ENCODE measurements around the gene STK36. TPM values are rescaled to one million over a fixed set of nuclear protein-coding genes. Genes with fewer than 3 reads are reported as not detected.

Gene STK36
- total RNA-seq, 1 experiment from 2014 or later, result 47.7 TPM

DNA sequence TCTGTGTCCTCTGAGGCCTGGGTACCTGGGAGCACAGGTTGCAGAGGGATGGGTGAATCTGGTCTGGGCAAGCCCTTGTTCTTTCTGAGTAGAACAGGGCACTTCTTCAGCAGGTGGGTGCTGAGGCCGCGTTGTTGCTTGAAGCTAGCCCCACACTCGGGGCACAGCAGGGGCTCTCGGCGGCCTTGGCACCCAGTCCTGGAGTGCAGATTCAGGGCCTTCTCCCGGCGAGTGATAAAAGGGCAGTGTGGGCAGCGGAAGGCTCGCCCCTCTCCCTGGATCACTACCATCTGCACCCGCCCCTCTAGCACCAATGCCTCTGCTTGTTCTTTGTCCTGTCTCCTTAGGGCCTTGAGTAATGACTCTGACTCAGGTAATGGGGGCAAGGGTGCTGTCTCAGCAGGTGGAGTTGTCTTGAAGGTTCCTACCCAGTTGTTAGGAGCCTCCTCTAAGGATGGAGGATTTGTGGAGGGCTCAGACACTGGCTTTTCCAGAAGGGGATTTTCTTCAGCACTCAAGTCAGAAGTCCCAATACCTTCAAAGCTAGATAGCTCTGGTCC is 28.1 kb upstream of the STK36 start:
- no peak for ATAC-seq
- Mint-ChIP-seq H3K27ac (no peak overlapping the region), H3K9me3 (no peaks in the 10 kb centered on the region), H3K4me3 (no peak overlapping the region), H3K36me3 (peaks cover 52% of the 10 kb centered on the region), H3K4me1 (no peaks in the 10 kb centered on the region), H3K27me3 (ENCODE audit: low read depth) (no peaks in the 10 kb centered on the region)
- CTCF ChIA-PET, result interaction anchor here (1.1 kb wide), 1 partner anchor 9 kb away, joined by 3 read pairs; no protein-coding TSS in a partner anchor
- POLR2A ChIA-PET, result no interaction called here
- TF ChIP-seq, protein P1, sequence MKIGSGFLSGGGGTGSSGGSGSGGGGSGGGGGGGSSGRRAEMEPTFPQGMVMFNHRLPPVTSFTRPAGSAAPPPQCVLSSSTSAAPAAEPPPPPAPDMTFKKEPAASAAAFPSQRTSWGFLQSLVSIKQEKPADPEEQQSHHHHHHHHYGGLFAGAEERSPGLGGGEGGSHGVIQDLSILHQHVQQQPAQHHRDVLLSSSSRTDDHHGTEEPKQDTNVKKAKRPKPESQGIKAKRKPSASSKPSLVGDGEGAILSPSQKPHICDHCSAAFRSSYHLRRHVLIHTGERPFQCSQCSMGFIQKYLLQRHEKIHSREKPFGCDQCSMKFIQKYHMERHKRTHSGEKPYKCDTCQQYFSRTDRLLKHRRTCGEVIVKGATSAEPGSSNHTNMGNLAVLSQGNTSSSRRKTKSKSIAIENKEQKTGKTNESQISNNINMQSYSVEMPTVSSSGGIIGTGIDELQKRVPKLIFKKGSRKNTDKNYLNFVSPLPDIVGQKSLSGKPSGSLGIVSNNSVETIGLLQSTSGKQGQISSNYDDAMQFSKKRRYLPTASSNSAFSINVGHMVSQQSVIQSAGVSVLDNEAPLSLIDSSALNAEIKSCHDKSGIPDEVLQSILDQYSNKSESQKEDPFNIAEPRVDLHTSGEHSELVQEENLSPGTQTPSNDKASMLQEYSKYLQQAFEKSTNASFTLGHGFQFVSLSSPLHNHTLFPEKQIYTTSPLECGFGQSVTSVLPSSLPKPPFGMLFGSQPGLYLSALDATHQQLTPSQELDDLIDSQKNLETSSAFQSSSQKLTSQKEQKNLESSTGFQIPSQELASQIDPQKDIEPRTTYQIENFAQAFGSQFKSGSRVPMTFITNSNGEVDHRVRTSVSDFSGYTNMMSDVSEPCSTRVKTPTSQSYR (CRISPR knock-in tag; IDR thresholded peaks at IDR 0.05), result no peak
- TF ChIP-seq EMX1 (CRISPR knock-in tag; IDR thresholded peaks at IDR 0.05) (no peak), TP53 (CRISPR knock-in tag; IDR thresholded peaks at IDR 0.05) (no peak), ATF1 (CRISPR knock-in tag; IDR thresholded peaks at IDR 0.05) (no peak), NR3C1 (CRISPR knock-in tag; conservative IDR thresholded peaks at IDR 0.05; ENCODE audit: low read depth) (no peak), MXD4 (CRISPR knock-in tag; IDR thresholded peaks at IDR 0.05; ENCODE audit: borderline replicate concordance) (no peak)
- TF ChIP-seq, protein P2, sequence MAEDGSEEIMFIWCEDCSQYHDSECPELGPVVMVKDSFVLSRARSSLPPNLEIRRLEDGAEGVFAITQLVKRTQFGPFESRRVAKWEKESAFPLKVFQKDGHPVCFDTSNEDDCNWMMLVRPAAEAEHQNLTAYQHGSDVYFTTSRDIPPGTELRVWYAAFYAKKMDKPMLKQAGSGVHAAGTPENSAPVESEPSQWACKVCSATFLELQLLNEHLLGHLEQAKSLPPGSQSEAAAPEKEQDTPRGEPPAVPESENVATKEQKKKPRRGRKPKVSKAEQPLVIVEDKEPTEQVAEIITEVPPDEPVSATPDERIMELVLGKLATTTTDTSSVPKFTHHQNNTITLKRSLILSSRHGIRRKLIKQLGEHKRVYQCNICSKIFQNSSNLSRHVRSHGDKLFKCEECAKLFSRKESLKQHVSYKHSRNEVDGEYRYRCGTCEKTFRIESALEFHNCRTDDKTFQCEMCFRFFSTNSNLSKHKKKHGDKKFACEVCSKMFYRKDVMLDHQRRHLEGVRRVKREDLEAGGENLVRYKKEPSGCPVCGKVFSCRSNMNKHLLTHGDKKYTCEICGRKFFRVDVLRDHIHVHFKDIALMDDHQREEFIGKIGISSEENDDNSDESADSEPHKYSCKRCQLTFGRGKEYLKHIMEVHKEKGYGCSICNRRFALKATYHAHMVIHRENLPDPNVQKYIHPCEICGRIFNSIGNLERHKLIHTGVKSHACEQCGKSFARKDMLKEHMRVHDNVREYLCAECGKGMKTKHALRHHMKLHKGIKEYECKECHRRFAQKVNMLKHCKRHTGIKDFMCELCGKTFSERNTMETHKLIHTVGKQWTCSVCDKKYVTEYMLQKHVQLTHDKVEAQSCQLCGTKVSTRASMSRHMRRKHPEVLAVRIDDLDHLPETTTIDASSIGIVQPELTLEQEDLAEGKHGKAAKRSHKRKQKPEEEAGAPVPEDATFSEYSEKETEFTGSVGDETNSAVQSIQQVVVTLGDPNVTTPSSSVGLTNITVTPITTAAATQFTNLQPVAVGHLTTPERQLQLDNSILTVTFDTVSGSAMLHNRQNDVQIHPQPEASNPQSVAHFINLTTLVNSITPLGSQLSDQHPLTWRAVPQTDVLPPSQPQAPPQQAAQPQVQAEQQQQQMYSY (CRISPR knock-in tag; IDR thresholded peaks at IDR 0.05), result no peak
- TF ChIP-seq, protein P3, sequence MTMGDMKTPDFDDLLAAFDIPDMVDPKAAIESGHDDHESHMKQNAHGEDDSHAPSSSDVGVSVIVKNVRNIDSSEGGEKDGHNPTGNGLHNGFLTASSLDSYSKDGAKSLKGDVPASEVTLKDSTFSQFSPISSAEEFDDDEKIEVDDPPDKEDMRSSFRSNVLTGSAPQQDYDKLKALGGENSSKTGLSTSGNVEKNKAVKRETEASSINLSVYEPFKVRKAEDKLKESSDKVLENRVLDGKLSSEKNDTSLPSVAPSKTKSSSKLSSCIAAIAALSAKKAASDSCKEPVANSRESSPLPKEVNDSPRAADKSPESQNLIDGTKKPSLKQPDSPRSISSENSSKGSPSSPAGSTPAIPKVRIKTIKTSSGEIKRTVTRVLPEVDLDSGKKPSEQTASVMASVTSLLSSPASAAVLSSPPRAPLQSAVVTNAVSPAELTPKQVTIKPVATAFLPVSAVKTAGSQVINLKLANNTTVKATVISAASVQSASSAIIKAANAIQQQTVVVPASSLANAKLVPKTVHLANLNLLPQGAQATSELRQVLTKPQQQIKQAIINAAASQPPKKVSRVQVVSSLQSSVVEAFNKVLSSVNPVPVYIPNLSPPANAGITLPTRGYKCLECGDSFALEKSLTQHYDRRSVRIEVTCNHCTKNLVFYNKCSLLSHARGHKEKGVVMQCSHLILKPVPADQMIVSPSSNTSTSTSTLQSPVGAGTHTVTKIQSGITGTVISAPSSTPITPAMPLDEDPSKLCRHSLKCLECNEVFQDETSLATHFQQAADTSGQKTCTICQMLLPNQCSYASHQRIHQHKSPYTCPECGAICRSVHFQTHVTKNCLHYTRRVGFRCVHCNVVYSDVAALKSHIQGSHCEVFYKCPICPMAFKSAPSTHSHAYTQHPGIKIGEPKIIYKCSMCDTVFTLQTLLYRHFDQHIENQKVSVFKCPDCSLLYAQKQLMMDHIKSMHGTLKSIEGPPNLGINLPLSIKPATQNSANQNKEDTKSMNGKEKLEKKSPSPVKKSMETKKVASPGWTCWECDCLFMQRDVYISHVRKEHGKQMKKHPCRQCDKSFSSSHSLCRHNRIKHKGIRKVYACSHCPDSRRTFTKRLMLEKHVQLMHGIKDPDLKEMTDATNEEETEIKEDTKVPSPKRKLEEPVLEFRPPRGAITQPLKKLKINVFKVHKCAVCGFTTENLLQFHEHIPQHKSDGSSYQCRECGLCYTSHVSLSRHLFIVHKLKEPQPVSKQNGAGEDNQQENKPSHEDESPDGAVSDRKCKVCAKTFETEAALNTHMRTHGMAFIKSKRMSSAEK (CRISPR knock-in tag; IDR thresholded peaks at IDR 0.05; ENCODE audit: borderline replicate concordance), result no peak
- DNase-seq (ENCODE audit: low spot score), result no peak

DNA sequence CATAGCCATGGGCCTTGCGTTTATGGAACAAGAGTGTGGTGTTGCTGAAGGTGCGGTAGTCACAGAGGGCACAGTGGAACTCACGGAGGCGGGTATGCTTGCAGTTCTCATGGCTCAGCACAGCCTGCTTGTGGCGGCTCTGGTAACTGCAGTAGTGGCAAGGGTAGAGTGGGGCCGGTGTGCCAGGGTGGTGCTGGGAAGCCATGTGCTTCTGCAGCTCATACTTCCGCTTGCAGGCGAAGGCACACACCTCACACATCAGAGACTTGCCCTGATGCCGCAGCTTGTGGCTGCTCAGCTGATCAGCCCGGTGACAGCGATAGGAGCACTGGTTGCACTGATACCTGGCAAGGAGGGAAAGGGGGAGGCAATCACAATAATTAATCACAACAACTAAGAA is 27.2 kb upstream of the STK36 start:
- Mint-ChIP-seq H3K4me3 (no peak overlapping the region), H3K9me3 (no peaks in the 10 kb centered on the region), H3K36me3 (peaks cover 53% of the 10 kb centered on the region), H3K27ac (no peak overlapping the region), H3K27me3 (ENCODE audit: low read depth) (no peaks in the 10 kb centered on the region), H3K4me1 (no peaks in the 10 kb centered on the region)
- DNase-seq (ENCODE audit: low spot score) (no peak), ATAC-seq (peak; percentile 41)
- CTCF ChIA-PET, result interaction anchor here (1.1 kb wide), 1 partner anchor 8 kb away, joined by 3 read pairs; no protein-coding TSS in a partner anchor
- TF ChIP-seq KAT7 (CRISPR knock-in tag; IDR thresholded peaks at IDR 0.05; ENCODE audit: borderline replicate concordance) (no peak), ZNF671 (CRISPR knock-in tag; IDR thresholded peaks at IDR 0.05) (no peak)
- TF ChIP-seq, protein P4, sequence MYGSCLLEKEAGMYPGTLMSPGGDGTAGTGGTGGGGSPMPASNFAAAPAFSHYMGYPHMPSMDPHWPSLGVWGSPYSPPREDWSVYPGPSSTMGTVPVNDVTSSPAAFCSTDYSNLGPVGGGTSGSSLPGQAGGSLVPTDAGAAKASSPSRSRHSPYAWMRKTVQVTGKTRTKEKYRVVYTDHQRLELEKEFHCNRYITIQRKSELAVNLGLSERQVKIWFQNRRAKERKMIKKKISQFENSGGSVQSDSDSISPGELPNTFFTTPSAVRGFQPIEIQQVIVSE (CRISPR knock-in tag; IDR thresholded peaks at IDR 0.05; ENCODE audit: borderline replicate concordance), result no peak
- POLR2A ChIA-PET, result no interaction called here

All from WTC11 (cell line).